ENCODE measurements around the gene CELA2A.
"Not testable (repeated sequence)": the region's sequence is repeated elsewhere in the genome, so short reads cannot be mapped to it uniquely, and the experiment has no call there.

Gene CELA2A

DNA sequence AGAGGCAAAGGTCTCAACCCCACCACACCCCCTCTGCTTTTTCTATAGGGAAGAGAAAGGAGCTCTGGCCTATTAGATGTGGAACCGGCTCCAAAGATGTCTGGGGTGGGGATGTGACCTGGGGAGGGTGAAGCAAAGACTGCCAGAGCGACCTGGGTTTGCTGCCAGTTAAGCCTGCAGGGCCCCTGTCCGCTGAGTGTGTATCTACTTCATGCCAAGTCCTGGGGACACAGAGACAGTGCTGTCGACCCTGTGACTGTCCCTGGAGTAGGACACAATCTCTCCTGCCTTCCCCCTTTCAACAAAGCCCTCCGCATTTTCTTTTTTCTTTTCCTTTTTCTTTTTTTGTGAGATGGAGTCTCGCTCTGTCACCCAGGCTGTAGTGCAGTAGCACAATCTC is 25.9 kb downstream of the CELA2A start:
- not testable (repeated sequence) for H3K36me3 ChIP-seq (ENCODE audit: control insufficient read depth, insufficient read depth, low read length); H3K9me3 ChIP-seq (ENCODE audit: control insufficient read depth, low read length); H3K4me3 ChIP-seq (ENCODE audit: insufficient read depth, low read depth, low read length); H3K27ac ChIP-seq (ENCODE audit: insufficient read depth, low read depth, low read length, poor library complexity, severe bottlenecking); H3K27me3 ChIP-seq (ENCODE audit: control insufficient read depth, insufficient read depth, low read length, poor library complexity, severe bottlenecking); H3K4me1 ChIP-seq (ENCODE audit: control insufficient read depth, insufficient read depth, low read length)
- WGBS, 2 experiments, result 90% methylated on average over 6 of the region's 6 CpGs

DNA sequence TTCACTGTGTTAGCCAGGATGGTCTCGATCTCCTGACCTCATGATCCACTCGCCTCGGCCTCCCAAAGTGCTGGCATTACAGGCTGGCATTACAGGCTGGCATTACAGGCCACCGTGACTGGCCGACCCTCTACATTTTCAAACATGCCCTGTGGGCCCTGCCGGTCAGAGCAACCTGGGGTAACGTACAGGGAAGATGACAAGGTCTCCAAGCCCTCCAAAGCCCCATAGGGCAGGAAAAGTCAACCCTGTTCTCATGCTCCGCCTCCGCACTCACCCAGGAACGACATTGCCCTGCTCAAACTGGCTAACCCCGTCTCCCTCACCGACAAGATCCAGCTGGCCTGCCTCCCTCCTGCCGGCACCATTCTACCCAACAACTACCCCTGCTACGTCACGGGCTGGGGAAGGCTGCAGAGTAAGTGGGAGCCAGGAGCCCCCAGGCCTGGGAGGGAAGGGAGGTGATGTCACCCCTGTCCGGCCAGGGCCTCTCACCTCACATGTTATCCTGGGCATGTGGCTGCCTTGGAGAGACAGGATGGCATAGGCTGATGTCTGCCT is 26.5 kb downstream of the CELA2A start:
- not testable (repeated sequence) for H3K36me3 ChIP-seq (ENCODE audit: control insufficient read depth, insufficient read depth, low read length); H3K27me3 ChIP-seq (ENCODE audit: control insufficient read depth, insufficient read depth, low read length, poor library complexity, severe bottlenecking); H3K4me1 ChIP-seq (ENCODE audit: control insufficient read depth, insufficient read depth, low read length); H3K9me3 ChIP-seq (ENCODE audit: control insufficient read depth, low read length); H3K27ac ChIP-seq (ENCODE audit: insufficient read depth, low read depth, low read length, poor library complexity, severe bottlenecking); H3K4me3 ChIP-seq (ENCODE audit: insufficient read depth, low read depth, low read length)
- WGBS, 2 experiments, result 89 to 90% methylated on average over 12 to 14 of the region's 16 CpGs

DNA sequence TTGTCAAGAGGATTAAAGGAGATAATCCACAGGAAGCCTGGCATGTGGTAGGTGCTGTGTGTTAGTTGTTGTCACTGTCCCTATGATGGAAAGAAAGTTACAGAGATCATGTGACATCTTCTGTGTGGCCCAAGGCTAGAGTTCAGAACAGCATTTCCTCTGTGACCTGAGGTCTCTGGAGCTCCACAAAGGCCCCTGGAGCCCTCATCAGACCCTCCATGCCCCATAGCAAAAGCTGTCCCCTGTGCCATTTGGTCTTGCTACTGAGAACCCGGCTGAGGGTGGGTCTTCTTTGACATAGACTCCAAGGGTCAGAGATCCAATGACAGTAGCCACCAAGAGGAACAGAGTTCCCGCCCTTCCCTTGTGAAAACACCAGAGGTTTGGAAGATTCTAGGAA is 27.4 kb downstream of the CELA2A start:
- Histone ChIP-seq H3K27ac (ENCODE audit: insufficient read depth, low read depth, low read length, poor library complexity, severe bottlenecking) (no peak overlapping the region), H3K27me3 (ENCODE audit: control insufficient read depth, insufficient read depth, low read length, poor library complexity, severe bottlenecking) (no peaks in the 10 kb centered on the region), H3K36me3 (ENCODE audit: control insufficient read depth, insufficient read depth, low read length) (no peaks in the 10 kb centered on the region), H3K9me3 (ENCODE audit: control insufficient read depth, low read length) (no peaks in the 10 kb centered on the region), H3K4me1 (ENCODE audit: control insufficient read depth, insufficient read depth, low read length) (no peaks in the 10 kb centered on the region), H3K4me3 (ENCODE audit: insufficient read depth, low read depth, low read length) (no peak overlapping the region)
- WGBS, 2 experiments, result 92 to 96% methylated on average over 2 of the region's 2 CpGs

DNA sequence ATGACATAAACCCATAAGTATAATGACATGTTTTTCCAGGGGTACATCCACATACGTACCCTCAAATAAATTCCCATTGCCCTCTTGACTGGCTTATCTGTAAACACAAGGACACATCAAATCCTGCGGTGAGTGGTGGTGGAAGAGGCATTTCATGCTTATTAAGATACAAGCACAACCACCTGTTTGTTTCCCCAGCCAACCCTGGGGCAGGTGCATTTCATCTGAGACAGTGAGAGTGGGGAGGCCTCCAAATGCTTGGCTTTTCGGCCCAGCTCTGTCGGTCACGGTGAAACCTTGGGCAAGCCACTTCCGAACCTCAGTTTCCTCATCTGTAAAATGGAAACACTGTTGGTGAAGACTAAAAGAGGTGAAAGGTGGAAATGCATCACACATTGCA is 27.9 kb downstream of the CELA2A start:
- H3K4me1 ChIP-seq (ENCODE audit: control insufficient read depth, insufficient read depth, low read length); H3K4me3 ChIP-seq (ENCODE audit: insufficient read depth, low read depth, low read length); H3K27ac ChIP-seq (ENCODE audit: insufficient read depth, low read depth, low read length, poor library complexity, severe bottlenecking); H3K36me3 ChIP-seq (ENCODE audit: control insufficient read depth, insufficient read depth, low read length); H3K27me3 ChIP-seq (ENCODE audit: control insufficient read depth, insufficient read depth, low read length, poor library complexity, severe bottlenecking); H3K9me3 ChIP-seq (ENCODE audit: control insufficient read depth, low read length): not testable (repeated sequence)
- WGBS, 2 experiments, result 99% methylated on average over 6 of the region's 6 CpGs

DNA sequence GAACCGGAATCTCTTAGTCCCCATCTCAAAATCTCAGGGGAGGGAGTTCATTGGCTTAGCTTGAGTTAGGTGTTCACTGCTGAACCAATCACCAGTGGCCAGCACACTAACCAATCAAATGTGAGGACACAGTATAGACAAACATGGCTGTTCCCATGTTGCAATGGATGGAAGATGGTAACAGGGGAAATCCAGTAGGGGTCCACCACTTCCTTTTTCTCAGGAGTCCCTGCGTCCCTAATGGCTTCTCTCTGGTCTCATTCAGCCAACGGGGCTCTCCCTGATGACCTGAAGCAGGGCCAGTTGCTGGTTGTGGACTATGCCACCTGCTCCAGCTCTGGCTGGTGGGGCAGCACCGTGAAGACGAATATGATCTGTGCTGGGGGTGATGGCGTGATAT is 29.1 kb downstream of the CELA2A start:
- no peaks in the 10 kb centered on the region for H3K4me1 ChIP-seq (ENCODE audit: control insufficient read depth, insufficient read depth, low read length)
- 96% methylated on average over 6 of the region's 6 CpGs for WGBS, 2 experiments
- no peaks in the 10 kb centered on the region for H3K27me3 ChIP-seq (ENCODE audit: control insufficient read depth, insufficient read depth, low read length, poor library complexity, severe bottlenecking)
- H3K36me3 ChIP-seq (ENCODE audit: control insufficient read depth, insufficient read depth, low read length), result no peaks in the 10 kb centered on the region
- H3K27ac ChIP-seq (ENCODE audit: insufficient read depth, low read depth, low read length, poor library complexity, severe bottlenecking), result no peak overlapping the region
- H3K4me3 ChIP-seq (ENCODE audit: insufficient read depth, low read depth, low read length), result no peak overlapping the region
- no peaks in the 10 kb centered on the region for H3K9me3 ChIP-seq (ENCODE audit: control insufficient read depth, low read length)

DNA sequence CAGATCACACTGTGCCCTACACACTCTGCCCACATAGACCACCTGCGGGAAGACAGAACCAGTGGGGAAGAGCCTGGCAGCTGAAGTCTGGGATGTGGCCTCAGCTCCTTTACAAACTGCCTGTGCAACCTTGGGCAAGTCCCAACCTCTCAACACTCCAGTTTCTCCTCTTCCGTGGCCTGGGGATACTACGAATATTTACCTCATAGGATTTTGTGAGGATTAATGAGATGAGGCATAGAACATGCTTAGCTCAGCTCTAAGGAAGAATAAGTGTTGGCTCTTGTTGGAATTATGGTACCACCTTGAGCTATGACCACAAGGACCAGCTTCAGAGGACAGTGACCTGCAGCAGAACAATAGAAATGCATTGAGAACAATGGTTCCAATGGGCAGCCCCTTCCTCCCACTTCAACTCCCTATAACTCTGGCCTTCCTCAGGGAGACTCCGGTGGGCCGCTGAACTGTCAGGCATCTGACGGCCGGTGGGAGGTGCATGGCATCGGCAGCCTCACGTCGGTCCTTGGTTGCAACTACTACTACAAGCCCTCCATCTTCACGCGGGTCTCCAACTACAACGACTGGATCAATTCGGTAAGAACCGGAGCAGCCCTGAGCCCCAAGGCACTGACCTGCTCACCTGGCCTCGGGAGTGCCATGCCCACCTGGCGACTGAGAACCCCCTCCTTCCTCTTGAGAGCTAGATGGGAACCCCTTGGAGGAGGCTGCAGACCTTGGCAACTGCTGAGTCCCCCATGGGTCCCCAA is 30.5 kb downstream of the CELA2A start:
- not testable (repeated sequence) for H3K4me3 ChIP-seq (ENCODE audit: insufficient read depth, low read depth, low read length)
- WGBS, 2 experiments, result 94 to 96% methylated on average over 16 to 17 of the region's 17 CpGs

DNA sequence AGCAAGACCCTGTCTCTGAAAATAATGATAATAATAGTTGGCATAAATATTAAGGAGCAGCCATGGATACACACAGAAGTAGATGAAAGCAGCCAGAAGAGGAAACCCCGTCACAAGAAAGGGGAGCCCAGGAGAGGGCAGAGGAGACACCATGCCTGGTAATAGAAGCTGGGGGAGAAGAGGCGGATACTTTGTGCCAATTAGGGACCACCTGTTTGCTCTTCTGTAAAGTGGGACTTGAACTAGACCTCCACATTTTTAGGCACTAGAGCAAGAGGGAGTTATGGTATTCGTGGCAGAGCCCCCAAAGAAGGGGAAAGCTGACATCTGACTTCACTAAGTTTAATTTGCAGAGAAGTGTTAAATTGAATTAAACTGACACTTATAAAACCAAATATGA is 31.8 kb downstream of the CELA2A start:
- Histone ChIP-seq H3K9me3 (ENCODE audit: control insufficient read depth, low read length) (no peaks in the 10 kb centered on the region), H3K27ac (ENCODE audit: insufficient read depth, low read depth, low read length, poor library complexity, severe bottlenecking) (no peak overlapping the region), H3K4me1 (ENCODE audit: control insufficient read depth, insufficient read depth, low read length) (no peaks in the 10 kb centered on the region), H3K36me3 (ENCODE audit: control insufficient read depth, insufficient read depth, low read length) (no peaks in the 10 kb centered on the region), H3K4me3 (ENCODE audit: insufficient read depth, low read depth, low read length) (no peak overlapping the region), H3K27me3 (ENCODE audit: control insufficient read depth, insufficient read depth, low read length, poor library complexity, severe bottlenecking) (no peaks in the 10 kb centered on the region)
- WGBS, 2 experiments, result 91 to 94% methylated on average over 3 of the region's 3 CpGs

More for the DNA sequence above, 30.5 kb downstream of the CELA2A start:
- H3K9me3 ChIP-seq (ENCODE audit: control insufficient read depth, low read length); H3K4me1 ChIP-seq (ENCODE audit: control insufficient read depth, insufficient read depth, low read length); H3K27me3 ChIP-seq (ENCODE audit: control insufficient read depth, insufficient read depth, low read length, poor library complexity, severe bottlenecking); H3K27ac ChIP-seq (ENCODE audit: insufficient read depth, low read depth, low read length, poor library complexity, severe bottlenecking); H3K36me3 ChIP-seq (ENCODE audit: control insufficient read depth, insufficient read depth, low read length): not testable (repeated sequence)

DNA sequence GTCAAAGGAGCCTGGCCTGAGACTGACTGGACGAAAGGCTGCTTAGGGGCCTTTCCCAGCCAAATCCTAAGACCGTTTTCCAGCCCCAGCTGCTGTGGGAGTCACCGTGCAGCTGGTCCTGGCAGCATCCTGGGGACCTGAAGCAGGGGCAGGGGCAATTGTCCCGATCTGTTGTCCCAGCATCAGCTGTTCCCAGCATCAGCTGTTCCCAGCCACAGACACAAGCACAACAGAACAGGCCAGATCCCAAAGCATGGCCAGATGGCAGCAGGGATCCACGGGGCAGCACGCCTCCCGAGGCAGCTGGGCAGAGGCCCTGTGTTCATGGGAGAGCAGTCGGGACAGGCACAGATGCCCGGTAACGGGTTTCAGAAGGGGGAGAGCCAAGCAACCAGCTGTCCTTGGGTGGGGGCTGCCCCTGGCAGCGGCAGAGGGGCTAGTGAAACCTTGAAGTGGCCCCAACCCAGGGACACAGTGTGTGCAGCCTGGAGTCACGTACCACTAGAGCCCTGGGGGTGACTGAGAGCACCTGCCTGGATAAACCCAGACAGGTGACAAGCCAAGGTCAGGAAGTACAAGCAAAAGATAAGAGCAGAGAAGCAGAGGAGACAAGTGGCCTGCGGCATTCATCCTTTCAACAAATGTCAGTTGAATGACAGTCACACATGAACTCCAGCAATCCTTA is 32.7 kb downstream of the CELA2A start:
- Histone ChIP-seq H3K4me3 (ENCODE audit: insufficient read depth, low read depth, low read length) (no peak overlapping the region), H3K4me1 (ENCODE audit: control insufficient read depth, insufficient read depth, low read length) (no peaks in the 10 kb centered on the region), H3K36me3 (ENCODE audit: control insufficient read depth, insufficient read depth, low read length) (no peaks in the 10 kb centered on the region), H3K9me3 (ENCODE audit: control insufficient read depth, low read length) (no peaks in the 10 kb centered on the region), H3K27ac (ENCODE audit: insufficient read depth, low read depth, low read length, poor library complexity, severe bottlenecking) (no peak overlapping the region), H3K27me3 (ENCODE audit: control insufficient read depth, insufficient read depth, low read length, poor library complexity, severe bottlenecking) (no peaks in the 10 kb centered on the region)
- WGBS, 2 experiments, result 86 to 89% methylated on average over 13 of the region's 13 CpGs

DNA sequence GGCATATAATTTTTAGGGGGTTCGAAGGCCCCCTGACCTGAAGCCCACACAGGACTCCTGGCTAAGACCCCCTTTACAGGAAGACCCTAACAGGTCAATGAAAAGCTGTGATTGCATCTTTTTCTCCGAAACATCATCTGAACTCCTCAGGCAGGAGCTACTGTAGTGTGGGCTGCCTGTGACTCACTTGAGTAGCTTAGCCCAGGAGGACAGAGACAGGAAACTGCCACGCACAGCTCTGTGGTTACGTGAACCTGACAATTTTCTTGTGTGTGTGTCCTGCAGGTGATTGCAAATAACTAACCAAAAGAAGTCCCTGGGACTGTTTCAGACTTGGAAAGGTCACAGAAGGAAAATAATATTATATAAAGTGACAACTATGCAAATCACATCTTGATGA is 34.5 kb downstream of the CELA2A start:
- H3K27ac ChIP-seq (ENCODE audit: insufficient read depth, low read depth, low read length, poor library complexity, severe bottlenecking); H3K4me3 ChIP-seq (ENCODE audit: insufficient read depth, low read depth, low read length); H3K4me1 ChIP-seq (ENCODE audit: control insufficient read depth, insufficient read depth, low read length); H3K36me3 ChIP-seq (ENCODE audit: control insufficient read depth, insufficient read depth, low read length); H3K9me3 ChIP-seq (ENCODE audit: control insufficient read depth, low read length); H3K27me3 ChIP-seq (ENCODE audit: control insufficient read depth, insufficient read depth, low read length, poor library complexity, severe bottlenecking): not testable (repeated sequence)
- 96 to 98% methylated on average over 4 of the region's 4 CpGs for WGBS, 2 experiments

DNA sequence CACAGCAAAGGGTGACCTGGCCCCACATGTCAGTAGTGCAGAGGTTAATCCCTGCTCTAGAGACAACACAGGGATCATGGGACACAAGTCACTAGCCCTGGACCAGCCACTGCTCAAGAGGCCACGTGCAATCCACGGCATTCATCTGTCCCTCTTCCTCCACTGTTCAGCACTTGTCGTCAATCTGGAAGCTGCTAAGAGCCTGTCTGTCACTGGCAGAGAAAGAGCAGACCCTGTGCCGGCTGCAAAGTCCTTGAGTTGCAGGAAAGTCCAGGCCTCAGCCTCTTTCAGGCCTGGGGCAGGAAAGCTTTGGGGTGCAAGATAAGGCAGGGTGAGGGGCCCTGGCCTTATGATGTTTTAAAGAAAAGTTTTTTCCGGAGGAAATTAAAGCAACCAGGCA is 36.1 kb downstream of the CELA2A start:
- no peak overlapping the region for H3K4me3 ChIP-seq (ENCODE audit: insufficient read depth, low read depth, low read length)
- H3K36me3 ChIP-seq (ENCODE audit: control insufficient read depth, insufficient read depth, low read length), result peaks cover 3% of the 10 kb centered on the region
- H3K9me3 ChIP-seq (ENCODE audit: control insufficient read depth, low read length), result no peaks in the 10 kb centered on the region
- H3K27ac ChIP-seq (ENCODE audit: insufficient read depth, low read depth, low read length, poor library complexity, severe bottlenecking), result no peak overlapping the region
- H3K4me1 ChIP-seq (ENCODE audit: control insufficient read depth, insufficient read depth, low read length), result no peaks in the 10 kb centered on the region
- no peaks in the 10 kb centered on the region for H3K27me3 ChIP-seq (ENCODE audit: control insufficient read depth, insufficient read depth, low read length, poor library complexity, severe bottlenecking)
- WGBS, 2 experiments, result 96% methylated on average over 5 of the region's 5 CpGs

Measured in ectodermal cell (in vitro differentiated cells).